Sigmoid colon (tissue), 4 donors: Measurements from ENCODE around the gene TOMM40.
"Not testable (repeated sequence)": the region's sequence is repeated elsewhere in the genome, so short reads cannot be mapped to it uniquely, and the experiment has no call there.

Experiments used
- CTCF ChIP-seq, 4 experiments: fragments of 450-650 bp in 3 of 4; fragments of 200-600 bp in 1 of 4; IDR thresholded peaks; one replicate each; pipeline ENCODE4 v1.5.1; 2016 to 2019; ENCODE audit warnings: antibody characterized with exemption in 4 of 4, mild to moderate bottlenecking in 3 of 4, moderate library complexity in 2 of 4
- EP300 ChIP-seq, 4 donors: sonication (generic); formaldehyde crosslinking; IDR thresholded peaks; one replicate each; pipeline ENCODE4 v1.6.1; 2017; ENCODE audit warnings: antibody characterized with exemption in 4 of 4
- POLR2A ChIP-seq, 2 donors: fragments of 450-650 bp; IDR thresholded peaks; one replicate each; pipeline ENCODE4 v1.6.1; 2016; ENCODE audit warnings: antibody characterized with exemption in 2 of 2, mild to moderate bottlenecking in 2 of 2, moderate library complexity in 2 of 2

- TF ChIP-seq POLR2A, CTCF, EP300 (IDR thresholded peaks at IDR 0.05): not testable (repeated sequence)
These were observed 8.2 kb upstream of the TOMM40 start for GRCh38 chr19:44882619-44883397.
